ENCODE results near the gene PELI3. TPM values are rescaled to one million over a fixed set of nuclear protein-coding genes. Genes with fewer than 3 reads are reported as not detected.

PELI3 gene
- polyA plus RNA-seq, 1 donor (not counting 4 experiments of a cell fraction or from before 2014, with no cell fraction given), result 2.1 TPM

DNA sequence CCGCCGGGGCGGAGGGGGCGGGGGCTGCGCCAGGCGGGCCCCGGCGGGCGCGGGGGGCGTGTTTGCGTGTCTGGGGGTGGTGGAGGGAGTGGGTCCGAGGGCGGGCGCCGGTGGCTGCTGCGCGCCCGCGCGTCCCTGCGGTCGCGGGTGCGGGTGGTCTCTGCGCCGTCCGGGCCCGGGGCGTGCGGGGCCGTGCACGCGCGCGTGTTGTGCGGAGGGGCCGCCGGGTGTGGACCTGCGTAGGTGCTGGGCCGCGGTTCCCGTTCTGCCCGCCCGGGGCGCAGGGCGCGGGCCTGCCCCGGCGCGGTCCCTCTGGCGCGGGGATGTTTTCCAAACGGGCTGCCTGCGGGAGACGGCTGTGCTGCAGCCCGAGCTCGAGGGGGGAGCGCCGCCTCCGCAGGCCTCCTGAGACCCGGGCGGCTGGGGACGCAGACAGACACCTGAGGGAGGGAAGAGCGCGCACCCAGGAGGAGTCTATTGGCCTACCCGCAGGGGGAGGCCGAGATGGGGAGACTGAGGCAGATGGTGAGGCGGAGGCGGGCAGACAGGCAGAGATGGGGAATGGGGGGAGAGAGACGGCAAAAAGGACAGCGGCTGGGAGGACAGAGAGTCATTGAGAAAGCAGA is 442 bp downstream of the PELI3 start:
- Histone ChIP-seq H3K4me1 (ENCODE audit: control insufficient read depth, extremely low read depth, insufficient read depth, low read length) (peaks cover 7% of the 10 kb centered on the region), H4K20me1 (ENCODE audit: control insufficient read depth, extremely low read depth, insufficient read depth, low read length) (no peaks in the 10 kb centered on the region), H3K79me2 (ENCODE audit: control insufficient read depth, insufficient read depth, low read length) (no peaks in the 10 kb centered on the region), H3K9me3 (ENCODE audit: control insufficient read depth, low read depth, low read length) (no peaks in the 10 kb centered on the region), H3K27ac (ENCODE audit: control insufficient read depth, insufficient read depth, low read length) (no peak overlapping the region), H3K4me2 (ENCODE audit: control insufficient read depth, extremely low read depth, insufficient read depth, low read depth, low read length) (peak overlapping the region; percentile 90), H2AFZ (ENCODE audit: control insufficient read depth, low read length) (peak overlapping the region; percentile 30), H3K9ac (ENCODE audit: control insufficient read depth, extremely low read depth, insufficient read depth, low read length) (peak overlapping the region; percentile 73), H3K27me3 (ENCODE audit: control insufficient read depth, extremely low read depth, insufficient read depth, low read length) (no peaks in the 10 kb centered on the region), H3K4me3 (ENCODE audit: control insufficient read depth in 2 of 3, extremely low read depth in 1 of 3, insufficient read depth in 2 of 3, low read depth in 1 of 3, low read length in 3 of 3) (peak overlapping the region; percentile 52 to 83 (median 73)), H3K9me1 (ENCODE audit: control insufficient read depth, extremely low read depth, insufficient read depth, low read length) (no peaks in the 10 kb centered on the region), H3K36me3 (ENCODE audit: control insufficient read depth in 2 of 2, extremely low read depth in 1 of 2, insufficient read depth in 2 of 2, low read length in 2 of 2) (peaks cover 0 to 9% of the 10 kb centered on the region in 2 experiments)
- DNase-seq (ENCODE audit: low read depth, low spot score), result no peak
- FAIRE-seq, result no peak
- dilution Hi-C loops (cut with MboI; ENCODE audit: extremely low pct_ligation_motif_present, low sequenced_read_pairs), result no loop called here
- TF ChIP-seq, protein P1, sequence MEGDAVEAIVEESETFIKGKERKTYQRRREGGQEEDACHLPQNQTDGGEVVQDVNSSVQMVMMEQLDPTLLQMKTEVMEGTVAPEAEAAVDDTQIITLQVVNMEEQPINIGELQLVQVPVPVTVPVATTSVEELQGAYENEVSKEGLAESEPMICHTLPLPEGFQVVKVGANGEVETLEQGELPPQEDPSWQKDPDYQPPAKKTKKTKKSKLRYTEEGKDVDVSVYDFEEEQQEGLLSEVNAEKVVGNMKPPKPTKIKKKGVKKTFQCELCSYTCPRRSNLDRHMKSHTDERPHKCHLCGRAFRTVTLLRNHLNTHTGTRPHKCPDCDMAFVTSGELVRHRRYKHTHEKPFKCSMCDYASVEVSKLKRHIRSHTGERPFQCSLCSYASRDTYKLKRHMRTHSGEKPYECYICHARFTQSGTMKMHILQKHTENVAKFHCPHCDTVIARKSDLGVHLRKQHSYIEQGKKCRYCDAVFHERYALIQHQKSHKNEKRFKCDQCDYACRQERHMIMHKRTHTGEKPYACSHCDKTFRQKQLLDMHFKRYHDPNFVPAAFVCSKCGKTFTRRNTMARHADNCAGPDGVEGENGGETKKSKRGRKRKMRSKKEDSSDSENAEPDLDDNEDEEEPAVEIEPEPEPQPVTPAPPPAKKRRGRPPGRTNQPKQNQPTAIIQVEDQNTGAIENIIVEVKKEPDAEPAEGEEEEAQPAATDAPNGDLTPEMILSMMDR (optimal IDR thresholded peaks at IDR 0.05 in 1 of 3, IDR thresholded peaks at IDR 0.05 in 1 of 3, conservative IDR thresholded peaks at IDR 0.05 in 1 of 3; ENCODE audit: extremely low read depth in 1 of 3, insufficient read depth in 2 of 3, low read length in 3 of 3), result peak in 2 of 3 experiments; percentile 14 to 38
- TF ChIP-seq EZH2 (IDR thresholded peaks at IDR 0.05; ENCODE audit: low read length), result no peak

GRCh38 chr11:66467756-66468155 is 1.1 kb downstream of the PELI3 start:
- dilution Hi-C loops (cut with MboI; ENCODE audit: extremely low pct_ligation_motif_present, low sequenced_read_pairs), result no loop called here
- FAIRE-seq (no peak), DNase-seq (ENCODE audit: low read depth, low spot score) (no peak)
- Histone ChIP-seq H3K9me1 (ENCODE audit: control insufficient read depth, extremely low read depth, insufficient read depth, low read length) (no peaks in the 10 kb centered on the region), H2AFZ (ENCODE audit: control insufficient read depth, low read length) (no peak overlapping the region), H3K27ac (ENCODE audit: control insufficient read depth, insufficient read depth, low read length) (no peak overlapping the region), H3K4me1 (ENCODE audit: control insufficient read depth, extremely low read depth, insufficient read depth, low read length) (peaks cover 7% of the 10 kb centered on the region), H3K79me2 (ENCODE audit: control insufficient read depth, insufficient read depth, low read length) (no peaks in the 10 kb centered on the region), H3K9ac (ENCODE audit: control insufficient read depth, extremely low read depth, insufficient read depth, low read length) (peak overlapping the region; percentile 73), H3K27me3 (ENCODE audit: control insufficient read depth, extremely low read depth, insufficient read depth, low read length) (no peaks in the 10 kb centered on the region), H3K36me3 (ENCODE audit: control insufficient read depth in 2 of 2, extremely low read depth in 1 of 2, insufficient read depth in 2 of 2, low read length in 2 of 2) (peaks cover 2 to 13% of the 10 kb centered on the region in 2 experiments), H3K4me3 (ENCODE audit: control insufficient read depth in 2 of 3, extremely low read depth in 1 of 3, insufficient read depth in 2 of 3, low read depth in 1 of 3, low read length in 3 of 3) (peak overlapping the region; percentile 52 to 83 (median 73)), H3K9me3 (ENCODE audit: control insufficient read depth, low read depth, low read length) (no peaks in the 10 kb centered on the region), H4K20me1 (ENCODE audit: control insufficient read depth, extremely low read depth, insufficient read depth, low read length) (no peaks in the 10 kb centered on the region), H3K4me2 (ENCODE audit: control insufficient read depth, extremely low read depth, insufficient read depth, low read depth, low read length) (peak overlapping the region; percentile 90)
- TF ChIP-seq, protein P1 (optimal IDR thresholded peaks at IDR 0.05 in 1 of 3, IDR thresholded peaks at IDR 0.05 in 1 of 3, conservative IDR thresholded peaks at IDR 0.05 in 1 of 3; ENCODE audit: extremely low read depth in 1 of 3, insufficient read depth in 2 of 3, low read length in 3 of 3), result no peak
- no peak for TF ChIP-seq EZH2 (IDR thresholded peaks at IDR 0.05; ENCODE audit: low read length)
